Large intestine (tissue), 3 donors: ENCODE data around the gene FHOD3. TPM values are rescaled to one million over a fixed set of nuclear protein-coding genes. Genes with fewer than 3 reads are reported as not detected.
A peak's percentile ranks its signal among the peaks of the same experiment; 100 is the strongest.

Experiments
- DNase-seq, 2 donors: peaks; one replicate each; pipeline versions ENCODE4 v3.0.0 to v3.0.0-alpha.2; 2013
- H3K27ac ChIP-seq: one replicate; pipeline ENCODE4 v1.5.1; 2013; ENCODE audit warnings: low read length
- H3K27me3 ChIP-seq: 2 replicates; pipeline ENCODE4 v1.6.1; 2013; ENCODE audit warnings: low read length; ENCODE audit not compliant: control insufficient read depth, insufficient read depth
- H3K36me3 ChIP-seq: 2 replicates; pipeline ENCODE4 v1.6.1; 2013; ENCODE audit warnings: low read length; ENCODE audit not compliant: control insufficient read depth, insufficient read depth
- H3K4me1 ChIP-seq: one replicate; pipeline ENCODE4 v1.6.1; 2013; ENCODE audit warnings: low read length; ENCODE audit not compliant: control insufficient read depth, insufficient read depth
- H3K4me3 ChIP-seq: one replicate; pipeline ENCODE4 v1.5.1; 2013; ENCODE audit warnings: low read length
- H3K9me3 ChIP-seq: one replicate; pipeline ENCODE4 v1.6.1; 2013; ENCODE audit warnings: mild to moderate bottlenecking, low read depth, low read length, moderate library complexity; ENCODE audit not compliant: control insufficient read depth
- WGBS: methylation state at CpG from one replicate; pipeline ENCODE4 v1.1.5; 2013; ENCODE audit warnings: low lambda C conversion rate; ENCODE audit not compliant: insufficient coverage; 5-methylcytosine and 5-hydroxymethylcytosine counted together
- polyA plus RNA-seq: library from polyadenylated mRNA; unstranded; fragments of 120-200 nt; gene quantifications from one replicate; pipeline ENCODE4 v1.2.1, GENCODE V29; 2013

FHOD3 gene
- polyA plus RNA-seq, 1 donor: 10.5 TPM

DNA sequence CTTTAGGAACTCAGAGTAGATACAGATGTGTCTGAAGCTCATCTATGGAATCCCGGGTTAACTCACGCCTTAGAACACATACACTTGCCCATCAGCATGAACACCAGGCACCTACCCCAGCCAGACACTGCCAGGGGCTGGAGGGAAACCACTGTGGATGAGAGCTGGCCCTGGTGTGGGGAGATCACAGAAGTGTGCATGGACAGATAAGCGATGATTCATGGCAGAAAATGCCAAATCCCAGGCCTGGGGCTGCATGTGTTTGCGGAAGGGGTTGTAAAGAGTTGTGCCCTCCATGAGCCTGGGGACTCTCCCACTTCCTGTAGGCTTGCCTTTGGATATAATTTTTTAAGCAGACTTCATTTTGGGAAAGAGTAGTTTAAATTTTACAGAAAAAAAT, 193.4 kb downstream of the FHOD3 start:
- Histone ChIP-seq H3K4me1 (no peaks in the 10 kb centered on the region), H3K4me3 (no peak overlapping the region), H3K27ac (no peak overlapping the region), H3K36me3 (no peaks in the 10 kb centered on the region), H3K9me3 (no peaks in the 10 kb centered on the region), H3K27me3 (no peaks in the 10 kb centered on the region)
- WGBS: no CpG with 5 or more reads among the region's 4 CpGs
- no peak for DNase-seq

DNA sequence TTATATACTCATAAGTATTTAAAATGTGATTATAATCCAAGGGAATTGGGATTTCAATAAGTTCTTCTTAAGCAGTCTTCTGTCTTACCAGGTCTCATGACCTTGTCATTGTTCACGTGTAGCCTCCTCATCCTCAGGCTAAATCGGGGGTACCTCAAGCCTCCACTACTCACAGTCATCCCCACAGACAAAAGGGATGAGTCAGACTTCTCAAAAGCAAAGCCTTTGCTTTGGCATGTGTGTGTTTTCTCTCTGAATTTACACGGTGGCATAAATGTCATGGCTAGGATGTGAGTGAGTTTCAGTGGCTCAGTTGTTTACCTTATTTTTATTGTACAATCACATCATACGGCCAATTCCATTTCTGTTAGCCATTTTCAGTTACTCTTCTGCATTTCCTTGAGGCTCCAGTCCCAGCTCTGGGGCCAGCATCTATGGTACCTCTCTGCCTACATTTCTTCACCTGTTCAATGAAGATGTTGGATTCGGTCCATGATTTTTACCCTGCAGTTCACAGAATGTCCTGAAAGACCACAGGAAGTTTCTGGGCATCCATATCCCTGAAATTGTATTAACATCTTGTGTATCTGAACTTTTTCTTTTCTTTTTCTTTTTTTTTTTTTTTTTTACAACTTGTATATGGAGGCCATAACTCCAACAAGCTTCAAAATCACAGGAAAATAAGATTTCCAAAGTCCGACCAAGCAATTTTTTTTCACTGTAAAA, 195.3 kb downstream of the FHOD3 start:
- Histone ChIP-seq H3K9me3 (no peaks in the 10 kb centered on the region), H3K4me3 (no peak overlapping the region), H3K27ac (no peak overlapping the region), H3K27me3 (no peaks in the 10 kb centered on the region), H3K36me3 (no peaks in the 10 kb centered on the region), H3K4me1 (no peaks in the 10 kb centered on the region)
- no peak for DNase-seq
- WGBS: no CpG with 5 or more reads among the region's 6 CpGs

DNA sequence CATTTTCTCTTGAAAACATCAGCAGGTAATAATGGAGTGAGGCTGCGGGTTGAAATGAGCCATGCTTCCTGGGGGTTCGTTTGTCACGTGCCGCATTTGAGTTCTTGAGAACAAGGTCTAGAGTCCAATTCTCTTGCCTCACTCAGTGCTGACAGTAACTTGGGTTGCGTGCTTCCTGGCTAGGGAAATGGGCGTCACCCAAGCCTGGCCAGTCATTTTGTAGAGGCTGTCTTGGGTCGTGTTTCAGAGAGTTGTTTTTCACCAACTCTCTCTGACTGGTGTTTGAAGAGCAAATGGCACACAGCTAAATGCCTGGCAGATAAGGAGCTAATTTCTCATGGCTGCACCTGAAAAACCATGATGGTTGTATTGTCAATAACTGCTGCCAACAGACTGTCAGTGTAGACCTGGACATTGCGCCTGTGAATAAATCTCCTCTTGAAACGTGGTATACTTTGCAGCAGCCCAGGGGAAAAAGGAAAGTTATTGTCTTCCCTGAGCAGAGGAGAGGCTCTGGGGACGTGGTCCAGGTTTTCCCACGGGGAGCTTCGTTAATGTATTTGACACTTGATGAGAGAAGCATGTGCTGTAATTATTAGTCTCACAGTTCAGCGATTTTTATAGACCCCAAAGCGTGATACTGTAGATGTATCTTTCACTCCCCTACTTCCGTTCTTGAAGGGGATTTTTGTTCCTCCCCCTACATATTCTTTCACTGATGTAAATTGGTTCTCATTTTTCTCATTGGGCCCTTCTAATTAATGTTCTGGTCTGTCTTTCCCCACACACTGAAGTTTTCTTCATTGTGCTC, 196.0 kb downstream of the FHOD3 start:
- H3K27ac ChIP-seq: no peak overlapping the region
- no peak overlapping the region for H3K4me3 ChIP-seq
- H3K27me3 ChIP-seq: no peaks in the 10 kb centered on the region
- H3K4me1 ChIP-seq: no peaks in the 10 kb centered on the region
- H3K9me3 ChIP-seq: no peaks in the 10 kb centered on the region
- no peaks in the 10 kb centered on the region for H3K36me3 ChIP-seq
- peak; percentile 79 to 90 for DNase-seq
- no CpG with 5 or more reads among the region's 15 CpGs for WGBS

DNA sequence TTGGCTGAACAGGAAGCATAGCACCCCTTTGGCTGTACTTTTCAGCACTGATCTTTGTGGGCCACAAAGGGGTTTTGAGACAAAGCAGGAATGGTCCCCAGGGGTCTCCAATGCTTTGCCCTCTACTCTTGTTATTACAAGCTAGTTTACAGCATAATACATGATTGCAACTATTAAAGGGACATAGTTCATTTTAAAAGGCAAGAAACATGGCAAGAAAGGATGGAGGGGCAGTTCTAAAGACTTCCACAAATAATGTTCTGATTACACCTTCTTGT, 196.6 kb downstream of the FHOD3 start:
- Histone ChIP-seq H3K9me3 (no peaks in the 10 kb centered on the region), H3K27ac (no peak overlapping the region), H3K27me3 (no peaks in the 10 kb centered on the region), H3K36me3 (no peaks in the 10 kb centered on the region), H3K4me1 (no peaks in the 10 kb centered on the region), H3K4me3 (no peak overlapping the region)
- no peak for DNase-seq

DNA sequence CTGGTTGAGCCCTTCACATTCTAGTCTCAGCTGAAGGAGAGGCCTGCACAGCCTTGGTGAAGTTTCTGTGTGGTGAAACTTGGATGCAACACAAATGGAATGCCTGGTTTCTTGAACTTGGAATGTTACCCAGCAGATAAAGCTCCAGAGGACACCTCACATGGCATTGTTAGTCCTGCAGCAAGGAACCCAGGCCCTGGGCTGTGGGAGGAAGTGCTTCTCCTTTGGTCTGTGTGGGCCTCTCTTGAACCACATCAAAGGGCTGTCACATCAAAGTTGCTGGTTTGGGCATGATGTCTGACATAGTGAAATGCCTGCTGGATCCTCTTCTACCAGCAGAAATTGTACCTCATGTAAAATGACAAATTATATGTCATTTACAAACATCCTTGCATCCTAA, 198.5 kb downstream of the FHOD3 start:
- H3K27ac ChIP-seq: no peak overlapping the region
- H3K9me3 ChIP-seq: no peaks in the 10 kb centered on the region
- H3K27me3 ChIP-seq: no peaks in the 10 kb centered on the region
- H3K36me3 ChIP-seq: no peaks in the 10 kb centered on the region
- H3K4me1 ChIP-seq: no peaks in the 10 kb centered on the region
- no peak for DNase-seq
- H3K4me3 ChIP-seq: no peak overlapping the region

DNA sequence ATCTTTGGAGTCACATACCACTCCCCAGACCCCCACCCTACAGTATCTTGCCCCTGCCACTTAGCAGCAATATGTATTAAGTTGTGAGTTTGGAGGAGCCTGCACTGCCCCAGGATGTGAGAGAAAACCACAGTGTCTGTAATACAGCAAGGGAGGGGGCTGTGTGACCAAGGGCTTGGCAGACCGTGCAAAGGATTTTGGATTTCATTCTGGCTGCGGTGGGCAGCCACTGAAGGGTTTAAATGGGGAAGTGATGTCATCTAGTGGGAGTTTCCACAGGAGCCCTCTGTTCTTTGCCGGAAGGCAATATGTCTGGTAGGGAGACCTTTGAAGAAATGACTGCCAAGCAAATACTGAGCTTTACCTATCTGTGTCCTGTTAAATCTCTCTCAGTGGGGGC, 202.4 kb downstream of the FHOD3 start:
- H3K36me3 ChIP-seq: no peaks in the 10 kb centered on the region
- no peaks in the 10 kb centered on the region for H3K4me1 ChIP-seq
- DNase-seq: no peak
- no peaks in the 10 kb centered on the region for H3K9me3 ChIP-seq
- H3K4me3 ChIP-seq: no peak overlapping the region
- no CpG with 5 or more reads among the region's 3 CpGs for WGBS
- no peak overlapping the region for H3K27ac ChIP-seq
- H3K27me3 ChIP-seq: no peaks in the 10 kb centered on the region

DNA sequence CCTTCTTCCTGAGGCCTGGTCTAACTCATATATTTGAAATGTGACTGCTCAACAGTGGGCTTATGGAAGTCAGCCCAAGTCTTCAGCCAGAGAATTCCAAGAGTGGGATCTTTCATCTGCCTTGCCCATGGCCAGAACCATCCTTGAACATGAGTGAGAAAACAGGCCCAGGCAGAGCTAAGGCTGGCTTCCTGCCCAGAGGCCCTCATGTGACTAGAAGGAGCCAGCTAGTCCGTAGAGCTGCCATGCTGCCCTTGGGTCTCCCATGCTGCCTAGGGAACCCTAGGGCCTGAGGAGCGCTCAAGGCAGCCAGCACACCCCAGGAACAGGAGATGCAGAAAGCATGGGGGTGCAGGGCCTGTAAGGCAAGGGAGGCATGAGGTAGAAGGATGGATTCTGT, 203.6 kb downstream of the FHOD3 start:
- H3K27ac ChIP-seq: no peak overlapping the region
- H3K4me3 ChIP-seq: no peak overlapping the region
- WGBS: no CpG with 5 or more reads among the region's 2 CpGs
- no peaks in the 10 kb centered on the region for H3K4me1 ChIP-seq
- no peaks in the 10 kb centered on the region for H3K36me3 ChIP-seq
- H3K9me3 ChIP-seq: no peaks in the 10 kb centered on the region
- no peaks in the 10 kb centered on the region for H3K27me3 ChIP-seq
- DNase-seq: no peak

DNA sequence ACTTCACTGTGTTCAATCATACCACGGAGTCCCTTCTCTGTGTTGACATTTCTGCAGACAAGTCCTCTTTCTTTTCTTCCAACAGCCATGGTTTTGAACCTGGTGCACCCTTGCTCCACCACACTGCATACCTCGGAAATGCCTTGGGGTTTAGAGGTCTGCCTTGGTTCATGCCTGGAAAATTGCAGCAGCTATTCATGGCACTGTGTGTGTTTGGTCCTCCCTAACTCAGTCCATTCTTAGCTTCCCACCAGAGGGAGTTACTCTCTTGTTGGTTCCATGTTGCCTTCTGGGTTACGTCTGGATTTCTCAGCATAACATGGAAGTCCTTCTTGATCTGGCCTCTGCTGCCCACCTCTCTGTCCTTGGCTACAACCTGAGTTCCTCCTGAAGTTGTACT, 206.0 kb downstream of the FHOD3 start:
- WGBS: no CpG with 5 or more reads among the region's 3 CpGs

DNA sequence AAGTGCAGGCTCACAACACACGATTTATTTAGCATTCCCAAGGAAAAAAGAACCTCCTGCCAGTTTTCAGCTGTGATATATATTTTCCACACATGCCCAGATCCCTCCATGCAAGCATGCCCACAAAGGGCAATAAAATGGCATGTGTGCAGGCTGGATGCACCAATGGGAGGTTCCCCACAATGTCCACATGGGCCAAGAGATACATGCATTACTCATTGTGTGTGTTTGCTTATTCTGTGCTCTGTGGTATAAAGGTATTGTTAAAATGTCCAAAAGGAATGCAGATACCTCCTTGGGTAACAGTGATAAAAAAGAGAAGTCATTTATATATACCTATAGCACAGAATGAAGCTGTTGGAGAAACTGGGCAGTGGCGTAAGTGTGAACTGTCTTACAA, 207.4 kb downstream of the FHOD3 start:
- no peaks in the 10 kb centered on the region for H3K4me1 ChIP-seq
- 100% methylated on average over 1 of the region's 2 CpGs for WGBS

More for the DNA sequence above, 206.0 kb downstream of the FHOD3 start:
- H3K9me3 ChIP-seq: no peaks in the 10 kb centered on the region
- DNase-seq: no peak
- no peaks in the 10 kb centered on the region for H3K4me1 ChIP-seq
- no peak overlapping the region for H3K27ac ChIP-seq
- H3K36me3 ChIP-seq: no peaks in the 10 kb centered on the region
- no peaks in the 10 kb centered on the region for H3K27me3 ChIP-seq
- no peak overlapping the region for H3K4me3 ChIP-seq

DNA sequence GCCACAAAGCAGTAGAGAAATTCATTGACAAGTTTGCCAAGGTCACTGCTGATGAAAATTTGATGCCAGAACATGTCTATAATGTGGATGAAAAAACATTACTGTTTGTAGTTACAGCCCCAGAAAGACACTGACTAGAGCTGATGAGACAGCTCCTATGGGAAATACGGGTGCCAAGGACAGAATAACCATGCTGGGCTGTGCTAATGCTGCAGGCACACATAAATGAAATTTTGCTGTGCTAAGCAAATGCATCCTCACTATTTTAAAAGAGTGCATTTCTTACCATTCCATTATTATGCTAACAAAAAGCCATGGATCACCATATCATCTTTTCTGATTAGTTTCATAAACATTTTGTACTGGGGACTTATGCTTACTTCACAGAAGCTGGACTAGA, 208.2 kb downstream of the FHOD3 start:
- H3K9me3 ChIP-seq: no peaks in the 10 kb centered on the region
- no peak overlapping the region for H3K4me3 ChIP-seq
- no peak for DNase-seq
- peaks cover under 1% of the 10 kb centered on the region for H3K27me3 ChIP-seq
- H3K36me3 ChIP-seq: no peaks in the 10 kb centered on the region
- H3K27ac ChIP-seq: no peak overlapping the region
- no CpG with 5 or more reads among the region's 1 CpG for WGBS
- H3K4me1 ChIP-seq: no peaks in the 10 kb centered on the region

More for the DNA sequence above, 207.4 kb downstream of the FHOD3 start:
- H3K27me3 ChIP-seq: no peaks in the 10 kb centered on the region
- H3K4me3 ChIP-seq: no peak overlapping the region
- H3K27ac ChIP-seq: no peak overlapping the region
- no peaks in the 10 kb centered on the region for H3K9me3 ChIP-seq
- no peaks in the 10 kb centered on the region for H3K36me3 ChIP-seq
- no peak for DNase-seq

DNA sequence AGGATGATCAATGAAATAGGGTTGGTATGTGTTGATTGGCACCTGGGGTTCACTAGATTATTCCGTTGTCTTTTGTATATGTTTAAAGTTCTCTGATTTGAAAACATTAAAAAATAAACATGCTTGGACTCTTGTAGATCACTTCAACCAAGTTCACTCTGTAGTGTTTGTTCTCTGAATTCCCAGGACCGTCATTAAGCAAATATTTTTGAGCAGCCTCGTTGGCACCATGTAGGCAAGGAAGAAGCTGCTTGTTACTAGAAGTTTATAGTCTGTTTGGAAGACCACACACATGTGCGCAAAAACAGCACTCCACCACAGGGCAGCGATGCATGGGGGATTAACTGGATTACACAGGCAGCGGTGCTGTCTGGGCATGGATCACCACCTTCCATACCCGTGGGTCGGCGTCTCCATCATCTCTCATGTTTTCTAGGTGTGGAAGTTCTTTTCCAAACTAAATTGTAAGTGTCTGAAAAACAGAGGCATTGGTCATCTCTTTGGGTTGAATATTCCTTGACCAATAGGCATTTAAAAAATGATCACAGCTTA, 212.2 kb downstream of the FHOD3 start:
- Histone ChIP-seq H3K4me3 (no peak overlapping the region), H3K36me3 (no peaks in the 10 kb centered on the region), H3K27me3 (peaks cover 6% of the 10 kb centered on the region), H3K27ac (no peak overlapping the region), H3K4me1 (no peaks in the 10 kb centered on the region), H3K9me3 (no peaks in the 10 kb centered on the region)
- WGBS: 90% methylated on average over 2 of the region's 9 CpGs
- no peak for DNase-seq
